Activated naive CD4-positive, alpha-beta T cell treated with anti-CD3 and anti-CD28 coated beads, Interleukin-2, amount 10 ng/mL, durations not matched to agents 5 hours and 36 hours (primary cell): ENCODE results near the gene AGL. TPM values are rescaled to one million over a fixed set of nuclear protein-coding genes. Genes with fewer than 3 reads are reported as not detected.

Source experiments
- total RNA-seq, 2 experiments: library from RNA; stranded (reverse); gene quantifications; one replicate each; pipeline ENCODE4 v1.2.3, GENCODE V29; 2021

Gene AGL
- 10 to 100 TPM; 12.7 to 13.0 TPM for total RNA-seq

DNA sequence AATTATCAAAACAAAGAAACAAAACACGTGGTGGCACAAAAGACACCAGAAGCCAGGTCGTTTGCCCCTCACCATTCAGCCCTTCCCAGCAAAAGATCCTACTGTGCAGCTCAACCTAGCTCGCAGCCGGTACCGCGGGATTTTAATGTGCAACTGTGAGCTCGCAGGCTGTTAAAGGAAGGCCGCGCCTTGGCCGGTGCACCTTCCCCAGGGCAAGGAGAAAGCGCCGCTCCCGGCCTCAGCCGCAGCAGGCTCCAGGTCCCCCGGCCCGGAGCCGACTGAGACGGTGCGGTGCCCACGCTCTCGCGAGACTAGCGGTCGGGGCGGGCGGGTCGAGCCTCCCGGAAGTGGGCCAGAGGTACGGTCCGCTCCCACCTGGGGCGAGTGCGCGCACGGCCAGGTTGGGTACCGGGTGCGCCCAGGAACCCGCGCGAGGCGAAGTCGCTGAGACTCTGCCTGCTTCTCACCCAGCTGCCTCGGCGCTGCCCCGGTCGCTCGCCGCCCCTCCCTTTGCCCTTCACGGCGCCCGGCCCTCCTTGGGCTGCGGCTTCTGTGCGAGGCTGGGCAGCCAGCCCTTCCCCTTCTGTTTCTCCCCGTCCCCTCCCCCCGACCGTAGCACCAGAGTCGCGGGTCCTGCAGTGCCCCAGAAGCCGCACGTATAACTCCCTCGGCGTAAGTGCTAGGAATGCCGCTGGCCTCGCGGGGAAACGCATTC, at the start of gene AGL:
Gene AGL, plus strand, starts transcription at position 618 of the 715 bp plus-strand sequence. CDS start 682 bp downstream, outside the sequence.

DNA sequence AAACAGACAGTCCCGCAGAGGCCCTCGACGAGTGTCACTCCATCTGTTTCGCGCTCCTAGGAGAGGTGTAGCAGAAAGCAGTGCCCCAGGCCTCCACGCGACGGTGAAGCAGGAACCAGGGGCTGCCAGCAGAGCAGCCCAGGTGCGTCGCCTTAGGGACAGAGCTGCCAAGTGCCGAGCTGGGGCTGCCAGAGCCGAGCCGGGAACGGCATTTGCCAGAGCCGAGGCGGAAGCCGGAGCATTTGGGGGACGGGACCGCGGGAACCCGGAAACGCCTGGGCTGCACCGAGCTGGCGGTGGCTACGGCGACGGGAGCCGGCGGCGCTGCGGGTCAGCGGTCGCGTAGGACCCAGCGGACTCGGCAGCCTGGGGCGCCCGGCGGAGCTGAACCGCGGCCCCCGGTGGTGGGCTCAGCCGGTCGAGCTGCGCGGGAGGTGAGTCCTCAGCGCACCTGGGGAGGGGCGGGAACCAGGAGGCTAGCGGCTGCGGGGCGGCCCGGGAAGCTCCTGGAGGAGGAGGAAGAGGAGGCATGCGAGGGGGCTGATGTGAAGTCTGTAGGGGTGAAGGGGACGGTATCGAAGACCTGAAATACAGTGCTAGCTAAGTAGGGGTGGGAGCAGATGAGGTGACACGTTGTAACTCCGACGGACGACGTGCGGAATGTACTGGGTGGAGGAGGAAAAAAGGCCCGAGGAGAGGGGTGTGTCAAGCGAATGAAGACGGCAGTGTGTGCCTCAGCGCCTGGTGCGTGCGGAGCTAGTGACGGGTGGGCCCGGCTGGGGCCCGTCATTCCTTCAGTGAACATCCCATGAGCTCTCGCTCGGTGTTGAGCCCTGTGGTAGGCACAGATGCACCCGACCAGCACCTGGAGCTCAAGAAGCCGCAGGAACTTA, 119.8 kb downstream of the AGL start, which contains the start of gene SLC35A3:
Gene SLC35A3, plus strand, starts transcription at position 268 of the 893 bp plus-strand sequence. CDS start 23,559 bp downstream, outside the sequence.

Other genes with a start within 250 kb of the AGL start
- not detected for gene PALMD, start 204.2 kb upstream of the AGL start, total RNA-seq
- under 1 TPM; 0.25 to 0.41 TPM for gene FRRS1, start 83.7 kb upstream of the AGL start, total RNA-seq
- 10 to 100 TPM; 16.5 to 19.2 TPM for gene SLC35A3, start 119.6 kb downstream of the AGL start, total RNA-seq